WTC11 (cell line): ENCODE measurements around the gene AQP2. TPM values are rescaled to one million over a fixed set of nuclear protein-coding genes. Genes with fewer than 3 reads are reported as not detected.

ENCODE experiments used
- ATAC-seq: fragments of 200-7000 bp; cut with Tn5 transposase; 2 replicates; pipeline ENCODE4 v1.10.0; 2021; ENCODE audit warnings: mild to moderate bottlenecking, moderate library complexity
- CTCF ChIA-PET: fragments of 300-600 bp; sonication (Branson Sonifier 250); formaldehyde crosslinking; loops from one replicate; lab custom pipeline; 2021; ENCODE audit warnings: antibody characterized with exemption; lab: Charles Lee
- POLR2A ChIA-PET: fragments of 350-600 bp; sonication (Branson Sonifier 250); formaldehyde crosslinking; loops from one replicate; lab custom pipeline; 2021; ENCODE audit warnings: antibody characterized with exemption; lab: Charles Lee
- DNase-seq: peaks from one replicate; pipeline ENCODE4 v3.0.0; 2021; ENCODE audit warnings: low spot score
- H3K27ac Mint-ChIP-seq: 2 replicates; pipeline ENCODE4 v1.8.0; 2021; ENCODE audit warnings: mixed read lengths
- H3K27me3 Mint-ChIP-seq: 2 replicates; pipeline ENCODE4 v1.8.0; 2021; ENCODE audit warnings: low read depth, mild to moderate bottlenecking, moderate library complexity, mixed read lengths
- H3K36me3 Mint-ChIP-seq: 2 replicates; pipeline ENCODE4 v1.8.0; 2021; ENCODE audit warnings: mixed read lengths
- H3K4me1 Mint-ChIP-seq: 2 replicates; pipeline ENCODE4 v1.8.0; 2022; ENCODE audit warnings: mixed read lengths
- H3K4me3 Mint-ChIP-seq: 2 replicates; pipeline ENCODE4 v1.8.0; 2021; ENCODE audit warnings: mild to moderate bottlenecking, moderate library complexity, mixed read lengths
- H3K9me3 Mint-ChIP-seq: 2 replicates; pipeline ENCODE4 v1.8.0; 2021; ENCODE audit warnings: mixed read lengths
- ATF1 ChIP-seq: sonication (generic); formaldehyde crosslinking; IDR thresholded peaks from 2 replicates; pipeline ENCODE4 v1.8.1; 2023; ENCODE audit warnings: mild to moderate bottlenecking, moderate library complexity, missing genetic modification reagents
- ATF3 ChIP-seq: sonication (generic); formaldehyde crosslinking; conservative IDR thresholded peaks from 2 replicates; pipeline ENCODE4 v1.8.1; 2022; ENCODE audit warnings: mild to moderate bottlenecking, missing genetic modification reagents
- ATF6 ChIP-seq: sonication (generic); formaldehyde crosslinking; IDR thresholded peaks from 2 replicates; pipeline ENCODE4 v1.8.1; 2023; ENCODE audit warnings: mild to moderate bottlenecking, missing genetic modification reagents
- ELF4 ChIP-seq: sonication (generic); formaldehyde crosslinking; IDR thresholded peaks from 2 replicates; pipeline ENCODE4 v1.8.1; 2022; ENCODE audit warnings: low read depth, mild to moderate bottlenecking, moderate library complexity, missing genetic modification reagents
- ERG ChIP-seq: fragments of 250-450 bp; sonication (Bioruptor Pico); IDR thresholded peaks from 2 replicates; pipeline ENCODE4 v1.8.0; 2021; ENCODE audit warnings: mild to moderate bottlenecking
- ESRRA ChIP-seq: sonication (generic); formaldehyde crosslinking; IDR thresholded peaks from 2 replicates; pipeline ENCODE4 v1.8.1; 2022; ENCODE audit warnings: mild to moderate bottlenecking, missing genetic modification reagents, borderline replicate concordance
- FOXP4 ChIP-seq: sonication (generic); formaldehyde crosslinking; IDR thresholded peaks from 2 replicates; pipeline ENCODE4 v1.8.0; 2022; ENCODE audit warnings: mild to moderate bottlenecking, missing genetic modification reagents
- IRF2 ChIP-seq: sonication (generic); formaldehyde crosslinking; IDR thresholded peaks from 2 replicates; pipeline ENCODE4 v1.8.0; 2022; ENCODE audit warnings: low read depth, missing genetic modification reagents, borderline replicate concordance
- OVOL2 ChIP-seq: fragments of 250-450 bp; sonication (Bioruptor Pico); IDR thresholded peaks from 2 replicates; pipeline ENCODE4 v1.9.0; 2021; ENCODE audit warnings: mild to moderate bottlenecking, borderline replicate concordance
- PREB ChIP-seq: sonication (generic); formaldehyde crosslinking; IDR thresholded peaks from 2 replicates; pipeline ENCODE4 v1.8.1; 2022; ENCODE audit warnings: mild to moderate bottlenecking, missing genetic modification reagents, moderate library complexity, borderline replicate concordance
- SMAD4 ChIP-seq: sonication (generic); formaldehyde crosslinking; IDR thresholded peaks from 2 replicates; pipeline ENCODE4 v1.8.0; 2022; ENCODE audit warnings: mild to moderate bottlenecking, missing genetic modification reagents
- ZNF317 ChIP-seq: sonication (generic); formaldehyde crosslinking; IDR thresholded peaks from 2 replicates; pipeline ENCODE4 v1.8.1; 2023; ENCODE audit warnings: low read depth, mild to moderate bottlenecking, moderate library complexity, missing genetic modification reagents, borderline replicate concordance
- ZNF425 ChIP-seq: fragments of 250-450 bp; sonication (Bioruptor Pico); conservative IDR thresholded peaks from 2 replicates; pipeline ENCODE4 v1.9.0; 2021; ENCODE audit warnings: mild to moderate bottlenecking
- ZNF532 ChIP-seq: fragments of 250-450 bp; sonication (Bioruptor Pico); IDR thresholded peaks from 2 replicates; pipeline ENCODE4 v1.9.0; 2021; ENCODE audit warnings: mild to moderate bottlenecking, borderline replicate concordance
- ZNF671 ChIP-seq: fragments of 250-450 bp; sonication (Bioruptor Pico); IDR thresholded peaks from 2 replicates; pipeline ENCODE4 v1.8.0; 2021; ENCODE audit warnings: mild to moderate bottlenecking
- ZSCAN18 ChIP-seq: fragments of 250-450 bp; sonication (Bioruptor Pico); IDR thresholded peaks from 2 replicates; pipeline ENCODE4 v2.1.2; 2022; ENCODE audit warnings: mild to moderate bottlenecking, moderate library complexity
- total RNA-seq: library from RNA; stranded (reverse); gene quantifications from 3 replicates; pipeline ENCODE4 v1.2.3, GENCODE V29; 2021

AQP2 gene
- total RNA-seq, 1 experiment from 2014 or later, result not detected

GRCh38 chr12:49929581-49929980 is 21.0 kb upstream of the AQP2 start (continued):
- TF ChIP-seq ZSCAN18 (CRISPR knock-in tag), result no peak
- no peak for TF ChIP-seq ATF6 (CRISPR knock-in tag)
- no peak for TF ChIP-seq ATF1 (CRISPR knock-in tag)
- TF ChIP-seq IRF2, result no peak
- no peak for TF ChIP-seq ESRRA (CRISPR knock-in tag)
- no peak for TF ChIP-seq ZNF317 (CRISPR knock-in tag)
- TF ChIP-seq ZNF532 (CRISPR knock-in tag), result no peak
- no peak for TF ChIP-seq ERG (CRISPR knock-in tag)
- no peak for TF ChIP-seq ZNF425 (CRISPR knock-in tag)
- no peak for TF ChIP-seq ELF4
- TF ChIP-seq, all 79 proteins: peak for 0

- Mint-ChIP-seq H3K27ac (no peak overlapping the region), H3K4me3 (no peak overlapping the region), H3K9me3 (no peaks in the 10 kb centered on the region), H3K36me3 (no peaks in the 10 kb centered on the region), H3K27me3 (no peaks in the 10 kb centered on the region; the same call in 1 of the 2 replicates), H3K4me1 (peaks cover 3% of the 10 kb centered on the region; the same call in 1 of the 2 replicates)
- no peak for DNase-seq
- ATAC-seq, result no peak
- POLR2A ChIA-PET, result no interaction called here
- CTCF ChIA-PET, result interaction anchor here (3.3 kb wide), 1 partner anchor 15 kb away, joined by 21 read pairs; no protein-coding TSS in a partner anchor
- TF ChIP-seq OVOL2 (CRISPR knock-in tag), result no peak
- no peak for TF ChIP-seq FOXP4 (CRISPR knock-in tag)
- TF ChIP-seq ZNF671 (CRISPR knock-in tag), result no peak
- no peak for TF ChIP-seq ATF3 (CRISPR knock-in tag)
- no peak for TF ChIP-seq SMAD4 (CRISPR knock-in tag)
- TF ChIP-seq PREB, result no peak
These were observed 19.8 kb upstream of the AQP2 start for GRCh38 chr12:49930515-49931288.
